PC-3 (cell line): Measurements from ENCODE around the gene SELENOM. TPM values are rescaled to one million over a fixed set of nuclear protein-coding genes. Genes with fewer than 3 reads are reported as not detected.

Experiments
- ATAC-seq: fragments of 200-7000 bp; cut with Tn5 transposase; 2 replicates; pipeline ENCODE4 v1.9.1; 2020; ENCODE audit warnings: mild to moderate bottlenecking, moderate library complexity
- BruUV-seq: library from RNA; stranded (reverse); fragments of 400-500 nt; replicated peaks from 2 replicates; lab custom pipeline; 2021; lab: Mats Ljungman, UMichigan
- CTCF ChIA-PET: fragments of 300-600 bp; sonication (Branson Sonifier 250); formaldehyde crosslinking; loops from one replicate; lab custom pipeline; 2022; ENCODE audit warnings: antibody characterized with exemption; lab: Charles Lee
- POLR2A ChIA-PET: fragments of 300-600 bp; sonication (Branson Sonifier 250); formaldehyde crosslinking; loops from one replicate; lab custom pipeline; 2022; ENCODE audit warnings: antibody characterized with exemption; ENCODE audit not compliant: unreplicated experiment; lab: Charles Lee
- DNase-seq: peaks from one replicate; pipeline ENCODE4 v3.0.0-alpha.2; 2015
- H2AFZ ChIP-seq: fragments of 300-600 bp; sonication (generic); 2 replicates; pipeline ENCODE4 v1.6.0; 2016; ENCODE audit warnings: antibody characterized with exemption, low read length
- H3F3A ChIP-seq: fragments of 300-600 bp; sonication (generic); one replicate; pipeline ENCODE4 v1.6.0; 2017; ENCODE audit warnings: antibody characterized with exemption, low read length, control low read depth, mild to moderate bottlenecking; ENCODE audit not compliant: unreplicated experiment
- H3K27ac ChIP-seq: fragments of 300-600 bp; sonication (generic); 2 replicates; pipeline ENCODE4 v1.5.1; 2016; ENCODE audit warnings: mild to moderate bottlenecking, low read length
- H3K27me3 ChIP-seq: fragments of 300-600 bp; sonication (generic); 2 replicates; pipeline ENCODE4 v1.6.1; 2016; ENCODE audit warnings: low read length, mixed read lengths
- H3K36me3 ChIP-seq: fragments of 300-600 bp; sonication (generic); 2 replicates; pipeline ENCODE4 v1.6.1; 2016; ENCODE audit warnings: low read depth, mixed run types, low read length, mixed read lengths
- H3K4me1 ChIP-seq: fragments of 300-600 bp; sonication (generic); 2 replicates; pipeline ENCODE4 v1.5.1; 2016; ENCODE audit warnings: low read length; ENCODE audit not compliant: insufficient read depth
- H3K4me2 ChIP-seq: fragments of 300-600 bp; sonication (generic); 2 replicates; pipeline ENCODE4 v1.6.0; 2016; ENCODE audit warnings: low read length
- H3K4me3 ChIP-seq: fragments of 300-600 bp; sonication (generic); 2 replicates; pipeline ENCODE4 v1.5.1; 2016; ENCODE audit warnings: mild to moderate bottlenecking, low read length, mixed read lengths
- H3K79me2 ChIP-seq: fragments of 300-600 bp; sonication (generic); 2 replicates; pipeline ENCODE4 v1.6.1; 2017; ENCODE audit warnings: low read length, mixed read lengths
- H3K9ac ChIP-seq: fragments of 300-600 bp; sonication (generic); 2 replicates; pipeline ENCODE4 v1.6.0; 2016; ENCODE audit warnings: mild to moderate bottlenecking, low read length
- H3K9me2 ChIP-seq: fragments of 300-600 bp; sonication (generic); replicated peaks from 2 replicates; pipeline ENCODE4 v1.6.1; 2016; ENCODE audit warnings: mixed run types, low read length, mixed read lengths
- H3K9me3 ChIP-seq: fragments of 300-600 bp; sonication (generic); 2 replicates; pipeline ENCODE4 v1.6.1; 2016; ENCODE audit warnings: low read length, mixed read lengths
- H4K20me1 ChIP-seq: fragments of 300-600 bp; sonication (generic); 2 replicates; pipeline ENCODE4 v1.6.1; 2016; ENCODE audit warnings: low read length, mixed read lengths
- CTCF ChIP-seq: fragments of 300-600 bp; sonication (generic); conservative IDR thresholded peaks from 2 replicates; pipeline ENCODE4 v1.5.1; 2017; ENCODE audit warnings: antibody characterized with exemption, low read depth, mild to moderate bottlenecking, low read length
- EZH2 ChIP-seq: fragments of 300-600 bp; sonication (generic); IDR thresholded peaks from one replicate; pipeline ENCODE4 v1.6.1; 2017; ENCODE audit warnings: antibody characterized with exemption, mild to moderate bottlenecking, low read length; ENCODE audit not compliant: unreplicated experiment
- EZH2phosphoT487 ChIP-seq: fragments of 300-600 bp; sonication (generic); IDR thresholded peaks from 2 replicates; pipeline ENCODE4 v1.6.1; 2018; ENCODE audit warnings: mild to moderate bottlenecking, antibody characterized with exemption, low read length, borderline replicate concordance
- intact Hi-C: fragments of 100-400 bp; cut with micrococcal nuclease; formaldehyde crosslinking; loops from 2 replicates; pipeline ENCODE4 v1.9.0; 2023
- total RNA-seq: library from RNA; depleted of rRNA; stranded (reverse); fragments of >200 nt; gene quantifications from 2 replicates; pipeline ENCODE4 v1.2.3, GENCODE V29; 2014

The SELENOM gene
- total RNA-seq, 1 experiment from 2014 or later, result 36.8 TPM

- TF ChIP-seq EZH2phosphoT487 (no peak), CTCF (peak; percentile 64)
- Histone ChIP-seq H3K27ac (no peak overlapping the region), H3K9ac (no peak overlapping the region), H3K9me3 (no peaks in the 10 kb centered on the region), H3K4me3 (no peak overlapping the region), H3K4me2 (no peak overlapping the region), H3K27me3 (no peaks in the 10 kb centered on the region), H4K20me1 (peaks cover 7% of the 10 kb centered on the region; the same call in 1 of the 2 replicates), H3K79me2 (peaks cover 25% of the 10 kb centered on the region), H3K9me2 (no peaks in the 10 kb centered on the region), H3K36me3 (peaks cover 26% of the 10 kb centered on the region), H3K4me1 (peaks cover 9% of the 10 kb centered on the region), H3F3A (no peaks in the 10 kb centered on the region), H2AFZ (no peak overlapping the region)
- intact Hi-C loops, result no loop called here
- BruUV-seq, result no TSS peak
- ChIA-PET POLR2A (no interaction called here), CTCF (interaction anchor here (0.5 kb wide), 1 partner anchor 18 kb away, joined by 5 read pairs; the partner anchor contains the start of gene SELENOM)
- DNase-seq (no peak), ATAC-seq (no peak)
Measured at GRCh38 chr22:31089160-31090100, 17.9 kb downstream of the SELENOM start.

GRCh38 chr22:31088233-31088986 is 19.0 kb downstream of the SELENOM start:
- H3K4me3 ChIP-seq, result no peak overlapping the region
- H3K36me3 ChIP-seq, result peaks cover 35% of the 10 kb centered on the region
- peaks cover 19% of the 10 kb centered on the region for H3K4me1 ChIP-seq
- no peak overlapping the region for H2AFZ ChIP-seq
- no peak for TF ChIP-seq EZH2phosphoT487
- TF ChIP-seq EZH2, result no peak
- no peak for TF ChIP-seq CTCF
- peaks cover 35% of the 10 kb centered on the region for H3K79me2 ChIP-seq
- no peaks in the 10 kb centered on the region for H3K9me3 ChIP-seq
- no peak for ATAC-seq
- no peak overlapping the region for H3K27ac ChIP-seq
- DNase-seq, result no peak
- intact Hi-C loops, result no loop called here
- H4K20me1 ChIP-seq, result peaks cover 9% of the 10 kb centered on the region; the same call in 1 of the 2 replicates
- no peak overlapping the region for H3K9ac ChIP-seq
- no peak overlapping the region for H3K4me2 ChIP-seq
- ChIA-PET CTCF (no interaction called here), POLR2A (no interaction called here)
- H3K9me2 ChIP-seq, result no peaks in the 10 kb centered on the region
- H3F3A ChIP-seq, result no peaks in the 10 kb centered on the region
- no peaks in the 10 kb centered on the region for H3K27me3 ChIP-seq
- no TSS peak for BruUV-seq
